Pancreas (tissue), 10 donors: ENCODE results near the gene MAGOHB. TPM values are rescaled to one million over a fixed set of nuclear protein-coding genes. Genes with fewer than 3 reads are reported as not detected.

Experiments
- ATAC-seq, 4 donors: fragments of 200-7000 bp; cut with Tn5 transposase; one replicate each; pipeline versions ENCODE4 v1.8.0 to v1.9.1; 2020; ENCODE audit warnings: mild to moderate bottlenecking in 4 of 4, moderate library complexity in 4 of 4
- DNase-seq, 6 donors: peaks; one replicate each; pipeline ENCODE4 v3.0.0-alpha.2; 2020
- FAIRE-seq: peaks from 2 replicates; lab custom pipeline; 2012; peaks lifted over from hg19 to GRCh38; lab: Jason Lieb, UNC
- H3K27ac ChIP-seq, 4 donors: fragments of 200-600 bp; sonication (generic); 1 replicate in 3 of 4; 2 replicates in 1 of 4; pipeline versions ENCODE4 v1.5.0 to v1.8.0; 2020
- H3K27me3 ChIP-seq, 4 donors: fragments of 200-600 bp; one replicate each; pipeline ENCODE4 v1.8.0; 2021
- H3K36me3 ChIP-seq, 3 donors: fragments of 200-600 bp; sonication (generic) in 1 of 3; one replicate each; pipeline versions ENCODE4 v1.5.0 to v1.8.0; 2020 to 2021
- H3K4me1 ChIP-seq, 3 donors: fragments of 200-600 bp; one replicate each; pipeline ENCODE4 v1.8.0; 2021
- H3K4me3 ChIP-seq, 4 donors: fragments of 200-600 bp; sonication (generic) in 2 of 4; one replicate each; pipeline versions ENCODE4 v1.5.0 to v1.8.0; 2020 to 2021
- H3K9me3 ChIP-seq, 4 donors: fragments of 200-600 bp; one replicate each; pipeline ENCODE4 v1.8.0; 2021
- CTCF ChIP-seq, 4 donors: fragments of 200-600 bp; sonication (generic) in 3 of 4; IDR thresholded peaks; one replicate each; pipeline versions ENCODE4 v1.5.0 to v1.8.0; 2021; ENCODE audit warnings: antibody characterized with exemption in 4 of 4
- WGBS, 2 donors: extraction: QIAGEN DNeasy Blood & Tissue Kit; methylation state at CpG; one replicate each; pipeline ENCODE4 v1.1.7; 2013; 5-methylcytosine and 5-hydroxymethylcytosine counted together
- intact Hi-C, 3 donors: fragments of 100-400 bp; cut with DNase I; formaldehyde crosslinking; loops; one replicate each; pipeline versions ENCODE4 v1.11.1 to v1.14.2; 2022
- polyA plus RNA-seq, 2 donors: library from polyadenylated mRNA; stranded (reverse); fragments of 200-250 nt; gene quantifications; one replicate each; pipeline ENCODE4 v1.2.3, GENCODE V29; 2013
- total RNA-seq, 6 donors: library from RNA; stranded (reverse); fragmentation: NEBNext Ultra II Directional in 4 of 6; extraction: Animal tissue kit (Norgen Biotek cat#: 25700) in 4 of 6; gene quantifications; one replicate each; pipeline versions ENCODE4 v1.2.1 to v1.2.4, GENCODE V29; 2021 to 2023
- donor health status: healthy with polysubstance abuse.
- donor health status: DM: no; HTN: no; CAD: no; lungs with moderate emphysema.
- donor health status: DM: no; HTN: no; CAD: no.
- donor health status: control.
- donor health status: control.
- donor health status: Bipolar disorder and iron deficiency.
- donor health status: DM: yes; HTN: yes; CAD: no.
- donor health status: DM: no; HTN: no; CAD: no.
- donor health status: DM: no; HTN: no; CAD: no.
- donor health status: DM: yes; HTN: yes; CAD: no.

The MAGOHB gene
- total and polyA plus RNA-seq, 8 donors = 5.4 to 18.6 (median 9.8) TPM

DNA sequence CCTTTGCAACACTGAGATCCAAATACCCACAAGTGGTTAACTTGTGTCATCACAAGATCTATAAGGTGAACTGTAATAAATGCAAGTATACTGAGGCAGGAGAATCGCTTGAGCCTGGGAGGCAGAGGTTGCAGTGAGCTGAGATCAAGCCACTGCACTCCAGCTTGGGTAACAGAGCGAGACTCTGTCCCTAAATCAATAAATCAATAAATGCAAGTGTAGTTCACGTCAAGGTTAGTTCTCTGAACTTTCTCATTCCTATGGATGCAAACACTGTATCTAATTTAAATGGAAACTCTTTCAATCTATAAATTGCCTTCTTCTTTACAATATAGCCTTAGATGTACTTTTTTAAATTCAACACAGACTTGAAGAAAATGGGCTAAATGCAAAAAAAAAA lies 3.2 kb downstream of the MAGOHB start:
- Histone ChIP-seq H3K4me3 (no peak overlapping the region), H3K27me3 (no peaks in the 10 kb centered on the region), H3K9me3 (no peaks in the 10 kb centered on the region), H3K27ac (no peak overlapping the region), H3K4me1 (peaks cover 0 to 4% (median 0%) of the 10 kb centered on the region in 3 donors), H3K36me3 (peaks cover 0 to 10% (median 3%) of the 10 kb centered on the region in 3 donors)
- DNase-seq = no peak
- no peak for FAIRE-seq
- TF ChIP-seq CTCF (IDR thresholded peaks at IDR 0.05) = no peak
- intact Hi-C loops = no loop called here
- 34 to 38% methylated on average over 3 of the region's 3 CpGs for WGBS, 2 donors
- ATAC-seq = no peak

DNA sequence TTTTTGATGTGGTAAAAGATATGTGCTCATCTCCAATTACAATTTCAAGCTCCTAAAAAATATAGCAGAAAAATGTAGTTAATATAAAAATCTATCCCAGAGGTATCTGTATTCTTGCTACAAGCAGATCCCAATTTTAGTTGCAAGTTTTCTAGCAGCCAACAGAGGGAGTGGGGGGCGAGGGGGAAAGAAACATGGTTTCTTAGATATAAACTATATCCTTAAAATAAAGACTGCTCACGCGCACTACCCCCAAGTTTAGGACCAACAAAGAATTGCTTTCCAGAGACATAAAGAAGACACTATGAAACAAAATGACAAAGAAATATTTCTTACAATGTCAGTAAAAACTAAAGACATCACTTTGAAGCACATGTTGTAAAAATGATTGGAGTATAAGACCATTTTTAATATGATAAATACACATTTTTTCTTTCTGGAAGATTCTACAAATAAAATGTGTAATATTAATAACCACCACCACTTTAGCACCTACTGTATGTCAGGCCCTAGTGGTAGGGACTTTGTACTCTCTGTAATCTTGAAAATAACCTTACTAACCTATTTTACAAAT lies 5.4 kb downstream of the MAGOHB start:
- Histone ChIP-seq H3K27ac (no peak overlapping the region), H3K4me1 (peaks cover 0 to 4% (median 0%) of the 10 kb centered on the region in 3 donors), H3K27me3 (no peaks in the 10 kb centered on the region), H3K9me3 (no peaks in the 10 kb centered on the region), H3K36me3 (peaks cover 0 to 10% (median 3%) of the 10 kb centered on the region in 3 donors), H3K4me3 (no peak overlapping the region)
- FAIRE-seq = no peak
- TF ChIP-seq CTCF (IDR thresholded peaks at IDR 0.05) = peak in 1 of 4 donors; percentile 8
- WGBS, 2 donors = 88 to 96% methylated on average over 3 of the region's 3 CpGs
- no peak for ATAC-seq
- DNase-seq = no peak
- intact Hi-C loops = no loop called here

- Histone ChIP-seq H3K4me3 (no peak overlapping the region), H3K27ac (no peak overlapping the region), H3K4me1 (no peaks in the 10 kb centered on the region), H3K27me3 (no peaks in the 10 kb centered on the region), H3K36me3 (peaks cover 0 to 3% (median 0%) of the 10 kb centered on the region in 3 donors), H3K9me3 (no peaks in the 10 kb centered on the region)
- 90 to 93% methylated on average over 2 of the region's 2 CpGs for WGBS, 2 donors
- intact Hi-C loops = no loop called here
- no peak for TF ChIP-seq CTCF (IDR thresholded peaks at IDR 0.05)
- no peak for FAIRE-seq
- no peak for ATAC-seq
- DNase-seq = no peak
Observed at GRCh38 chr12:10601860-10602259, 11.5 kb downstream of the MAGOHB start.

GRCh38 chr12:10600988-10601387 lies 12.4 kb downstream of the MAGOHB start:
- intact Hi-C loops = no loop called here
- H3K27ac ChIP-seq = no peak overlapping the region
- no peaks in the 10 kb centered on the region for H3K36me3 ChIP-seq
- DNase-seq (no peak), FAIRE-seq (no peak), ATAC-seq (no peak)
- H3K4me3 ChIP-seq = no peak overlapping the region
- H3K4me1 ChIP-seq = no peaks in the 10 kb centered on the region
- no peaks in the 10 kb centered on the region for H3K27me3 ChIP-seq
- H3K9me3 ChIP-seq = no peaks in the 10 kb centered on the region
- 86 to 88% methylated on average over 6 of the region's 6 CpGs for WGBS, 2 donors
- TF ChIP-seq CTCF (IDR thresholded peaks at IDR 0.05) = no peak

DNA sequence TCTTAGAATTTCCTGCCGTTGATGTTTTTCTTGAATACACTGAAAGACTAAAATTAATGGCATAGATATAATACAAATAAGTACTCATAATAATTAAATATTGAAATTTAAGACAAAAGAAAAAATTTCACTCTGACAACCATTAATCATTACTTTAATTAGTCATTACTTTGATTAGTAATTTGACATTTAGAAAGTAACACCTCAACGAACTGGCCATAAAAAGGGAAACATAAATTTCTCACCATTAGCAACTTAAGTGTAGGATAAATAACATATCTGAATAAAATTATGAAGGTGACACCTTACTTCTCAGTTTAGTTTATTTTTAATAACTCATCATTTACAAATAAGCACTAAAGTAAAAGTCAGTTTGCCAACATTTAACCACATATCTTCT lies 17.5 kb downstream of the MAGOHB start:
- Histone ChIP-seq H3K9me3 (no peaks in the 10 kb centered on the region), H3K4me3 (no peak overlapping the region), H3K27ac (no peak overlapping the region), H3K36me3 (no peaks in the 10 kb centered on the region), H3K4me1 (no peaks in the 10 kb centered on the region), H3K27me3 (no peaks in the 10 kb centered on the region)
- DNase-seq (no peak), ATAC-seq (no peak), FAIRE-seq (peak; percentile 43)
- no peak for TF ChIP-seq CTCF (IDR thresholded peaks at IDR 0.05)
- intact Hi-C loops = no loop called here
- WGBS, 2 donors = 66 to 67% methylated on average over 2 of the region's 2 CpGs
